ENCODE data around the gene MAP3K6.

The MAP3K6 gene

GRCh38 chr1:27353166-27353565 is 13.6 kb downstream of the MAP3K6 start:
- Histone ChIP-seq H3K4me3 (ENCODE audit: low read depth, low read length) (no peak overlapping the region), H3K36me3 (peaks cover 11% of the 10 kb centered on the region), H3K27me3 (ENCODE audit: insufficient read depth, low read depth, severe bottlenecking) (no peaks in the 10 kb centered on the region), H3K27ac (no peak overlapping the region), H3K9me3 (ENCODE audit: severe bottlenecking) (no peaks in the 10 kb centered on the region)
- DNase-seq = no peak
- no peak for TF ChIP-seq CTCF (IDR thresholded peaks at IDR 0.05; ENCODE audit: low read depth, low read length)

- TF ChIP-seq CTCF (IDR thresholded peaks at IDR 0.05; ENCODE audit: low read depth, low read length) = no peak
- H3K4me3 ChIP-seq (ENCODE audit: low read depth, low read length) = no peak overlapping the region
- H3K9me3 ChIP-seq (ENCODE audit: severe bottlenecking) = no peaks in the 10 kb centered on the region
- peak overlapping the region; percentile 51 for H3K27ac ChIP-seq
- peaks cover 15% of the 10 kb centered on the region for H3K36me3 ChIP-seq
- no peaks in the 10 kb centered on the region for H3K27me3 ChIP-seq (ENCODE audit: insufficient read depth, low read depth, severe bottlenecking)
- DNase-seq = peak; percentile 62
These were observed 15.1 kb downstream of the MAP3K6 start for GRCh38 chr1:27351541-27352107.

- no peaks in the 10 kb centered on the region for H3K9me3 ChIP-seq (ENCODE audit: severe bottlenecking)
- H3K27me3 ChIP-seq (ENCODE audit: insufficient read depth, low read depth, severe bottlenecking) = no peaks in the 10 kb centered on the region
- no peak for DNase-seq
- H3K4me3 ChIP-seq (ENCODE audit: low read depth, low read length) = no peak overlapping the region
- H3K27ac ChIP-seq = peak overlapping the region; percentile 51
- H3K36me3 ChIP-seq = peaks cover 15% of the 10 kb centered on the region
- TF ChIP-seq CTCF (IDR thresholded peaks at IDR 0.05; ENCODE audit: low read depth, low read length) = no peak
These were observed 15.9 kb downstream of the MAP3K6 start for GRCh38 chr1:27350663-27351540.

- Histone ChIP-seq H3K4me3 (ENCODE audit: low read depth, low read length) (peak overlapping the region; percentile 65), H3K36me3 (peaks cover 10% of the 10 kb centered on the region), H3K9me3 (ENCODE audit: severe bottlenecking) (no peaks in the 10 kb centered on the region), H3K27ac (peak overlapping the region; percentile 81), H3K27me3 (ENCODE audit: insufficient read depth, low read depth, severe bottlenecking) (no peaks in the 10 kb centered on the region)
- peak; percentile 83 for DNase-seq
- TF ChIP-seq CTCF (IDR thresholded peaks at IDR 0.05; ENCODE audit: low read depth, low read length) = no peak
These were observed 16.7 kb downstream of the MAP3K6 start for GRCh38 chr1:27349784-27350662.

GRCh38 chr1:27348861-27349783 is 17.6 kb downstream of the MAP3K6 start:
- TF ChIP-seq CTCF (IDR thresholded peaks at IDR 0.05; ENCODE audit: low read depth, low read length) = no peak
- Histone ChIP-seq H3K9me3 (ENCODE audit: severe bottlenecking) (no peaks in the 10 kb centered on the region), H3K27me3 (ENCODE audit: insufficient read depth, low read depth, severe bottlenecking) (no peaks in the 10 kb centered on the region), H3K36me3 (peaks cover 9% of the 10 kb centered on the region), H3K4me3 (ENCODE audit: low read depth, low read length) (peak overlapping the region; percentile 65), H3K27ac (peak overlapping the region; percentile 81)
- peak; percentile 86 for DNase-seq
